Dedifferentiated amniotic fluid mesenchymal stem cell (primary cell): ENCODE data around the gene TBL1XR1.
"Not testable (repeated sequence)": the region's sequence is repeated elsewhere in the genome, so short reads cannot be mapped to it uniquely, and the experiment has no call there.

Source experiments
- DNase-seq: peaks from one replicate; pipeline ENCODE4 v3.0.0-alpha.2; 2016; ENCODE audit errors: extremely low spot score

Gene TBL1XR1

GRCh38 chr3:177026505-177027277, 170.6 kb downstream of the TBL1XR1 start:
- DNase-seq, result no peak

DNA sequence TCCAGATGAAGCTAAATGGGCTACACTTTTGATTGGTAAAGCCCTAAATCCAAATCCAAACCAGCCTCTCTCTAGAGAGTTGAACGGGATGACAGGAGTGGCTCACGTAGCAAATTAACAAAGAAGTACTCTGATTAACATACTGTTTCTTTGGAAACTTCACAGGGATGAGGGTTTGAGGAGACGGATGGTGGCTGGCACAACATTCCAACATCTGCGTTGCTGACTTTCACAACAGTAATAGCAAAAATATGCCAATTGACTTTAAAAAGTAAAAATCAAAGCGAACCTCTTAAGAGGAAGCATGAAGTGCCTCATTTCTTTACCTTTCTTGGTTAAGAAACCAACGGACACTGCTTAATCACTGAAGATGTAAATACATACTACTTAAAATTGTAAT, 181.4 kb downstream of the TBL1XR1 start:
- no peak for DNase-seq

DNA sequence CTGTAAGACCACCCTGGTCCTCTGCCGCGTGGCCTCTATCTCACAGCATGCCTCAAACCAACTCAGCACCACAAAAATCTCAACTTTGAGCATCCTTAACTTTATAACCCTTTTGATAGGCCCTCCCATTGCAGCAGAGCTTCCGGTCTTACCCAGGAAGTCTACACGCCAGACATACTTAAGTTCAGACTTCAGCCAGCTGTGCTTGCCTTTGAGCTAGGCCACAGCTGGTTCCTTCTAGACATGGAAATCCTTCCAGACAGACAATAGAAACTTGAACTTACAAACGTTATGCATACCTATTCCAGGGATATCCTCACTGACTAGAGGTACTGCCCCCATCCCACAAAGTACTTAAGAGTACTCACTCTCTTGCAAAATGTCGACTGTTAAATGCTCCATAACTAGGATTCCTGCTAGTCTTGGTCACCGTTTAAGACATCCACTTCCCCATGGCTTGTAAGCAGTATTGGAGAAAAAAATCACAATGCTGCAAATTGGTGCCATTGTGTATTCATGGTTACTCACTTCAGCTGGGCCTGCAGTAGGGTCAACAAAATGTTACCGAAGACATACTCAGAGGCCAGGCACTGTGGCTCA, 183.5 kb downstream of the TBL1XR1 start:
- no peak for DNase-seq

- no peak for DNase-seq
These were observed 191.4 kb downstream of the TBL1XR1 start for GRCh38 chr3:177005718-177006405.

- not testable (repeated sequence) for DNase-seq
These were observed 197.1 kb downstream of the TBL1XR1 start for GRCh38 chr3:177000159-177000558.

GRCh38 chr3:176995946-176996345, 201.3 kb downstream of the TBL1XR1 start:
- no peak for DNase-seq

DNA sequence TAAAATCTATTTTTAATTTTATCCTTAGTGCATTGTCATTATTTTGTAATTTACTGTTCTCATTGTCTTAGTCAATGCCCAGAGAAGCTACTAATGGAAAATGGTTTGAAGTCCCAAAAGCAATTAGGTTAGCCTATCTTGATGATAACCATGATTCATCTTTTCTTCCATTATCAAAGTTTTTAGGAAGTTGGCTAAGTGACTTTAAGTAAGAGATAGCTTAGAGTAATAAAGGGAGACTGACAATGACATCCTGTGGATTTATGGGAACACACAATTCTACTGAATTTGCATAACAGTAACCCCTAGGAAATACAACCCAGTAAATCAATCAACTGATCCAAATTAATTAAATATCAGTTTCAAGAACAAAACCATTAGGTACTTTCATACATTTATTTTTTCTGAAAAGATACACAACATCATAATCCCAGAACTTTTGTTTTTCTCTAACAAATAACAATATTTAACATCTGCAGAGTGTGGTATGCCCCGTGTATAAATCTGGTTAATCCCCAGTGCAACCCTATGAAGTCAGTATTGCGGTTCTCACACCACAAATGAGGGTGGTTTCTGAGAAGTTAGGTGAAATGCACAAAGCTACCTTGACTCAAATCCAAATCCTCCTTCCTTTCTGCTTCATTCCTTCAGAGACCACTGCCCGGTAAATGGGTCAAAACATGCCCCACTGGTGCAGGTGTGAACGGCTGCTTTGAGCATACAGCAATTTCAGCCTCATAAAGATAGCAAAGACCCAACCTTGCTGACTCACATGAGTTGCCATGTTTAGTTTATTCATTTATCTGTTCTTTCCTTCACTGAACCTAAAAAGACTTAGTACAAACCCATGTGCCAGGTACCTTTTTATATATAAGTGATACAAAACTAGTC, 202.1 kb downstream of the TBL1XR1 start:
- DNase-seq, result no peak

- DNase-seq, result no peak
These were observed 202.9 kb downstream of the TBL1XR1 start for GRCh38 chr3:176994393-176994792.

- DNase-seq, result no peak
These were observed 204.3 kb downstream of the TBL1XR1 start for GRCh38 chr3:176992978-176993377.

GRCh38 chr3:176992565-176992964, 204.7 kb downstream of the TBL1XR1 start:
- no peak for DNase-seq

GRCh38 chr3:176988795-176989194, 208.5 kb downstream of the TBL1XR1 start:
- DNase-seq, result no peak

DNA sequence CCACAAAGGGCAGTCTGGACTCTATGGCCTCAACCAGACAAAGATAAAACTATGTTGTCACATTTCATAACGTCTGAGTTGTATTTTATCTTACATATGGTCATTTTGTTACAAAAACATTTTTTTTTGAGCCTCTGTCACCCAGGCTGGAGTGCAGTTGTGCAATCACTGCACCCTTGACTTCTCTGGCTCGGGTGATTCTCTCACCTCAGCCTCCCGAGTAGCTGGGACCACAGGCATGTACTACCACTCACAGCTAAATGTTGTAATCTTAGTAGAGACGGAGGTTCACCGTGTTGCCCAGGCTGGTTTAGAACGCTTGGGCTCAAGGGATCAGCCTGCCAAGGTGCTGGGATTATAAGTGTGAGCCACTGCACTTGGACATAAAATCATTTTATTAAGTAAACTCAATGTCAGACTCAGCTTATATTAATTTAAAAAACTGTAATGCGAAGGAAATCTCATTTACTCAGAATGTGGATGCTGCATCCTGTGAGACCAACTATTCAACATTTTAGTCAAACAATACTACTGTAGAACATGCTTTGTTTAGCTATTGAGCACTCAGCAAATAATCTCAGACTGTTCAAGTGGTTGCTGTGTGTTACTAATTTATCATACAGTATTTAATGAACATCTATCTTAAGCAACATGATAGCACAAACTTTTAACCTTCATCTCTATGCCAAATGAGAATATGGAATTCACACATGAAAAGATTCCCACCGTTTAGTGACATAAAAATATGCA, 209.2 kb downstream of the TBL1XR1 start:
- no peak for DNase-seq

- DNase-seq, result no peak
These were observed 218.8 kb downstream of the TBL1XR1 start for GRCh38 chr3:176978441-176978840.

DNA sequence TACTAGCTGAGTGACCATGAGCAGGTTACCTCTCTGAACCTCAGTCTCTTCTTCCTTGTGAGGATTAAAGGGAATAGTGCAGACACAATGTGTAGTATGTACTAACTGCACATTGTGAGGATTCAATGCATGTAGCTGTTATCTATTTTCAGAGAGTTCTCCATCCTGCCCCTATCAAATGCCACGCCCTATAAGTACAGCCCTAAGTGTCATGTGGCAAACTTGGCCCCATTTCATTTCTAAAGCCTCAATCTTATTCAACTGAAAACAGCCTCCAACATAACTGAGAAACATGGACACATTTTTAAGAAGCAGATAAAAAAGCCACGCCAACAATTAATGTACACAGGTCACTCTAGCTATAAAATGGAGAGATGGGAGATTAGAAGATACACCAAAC, 220.0 kb downstream of the TBL1XR1 start:
- DNase-seq, result no peak

GRCh38 chr3:176976586-176976985, 220.7 kb downstream of the TBL1XR1 start:
- DNase-seq, result no peak

DNA sequence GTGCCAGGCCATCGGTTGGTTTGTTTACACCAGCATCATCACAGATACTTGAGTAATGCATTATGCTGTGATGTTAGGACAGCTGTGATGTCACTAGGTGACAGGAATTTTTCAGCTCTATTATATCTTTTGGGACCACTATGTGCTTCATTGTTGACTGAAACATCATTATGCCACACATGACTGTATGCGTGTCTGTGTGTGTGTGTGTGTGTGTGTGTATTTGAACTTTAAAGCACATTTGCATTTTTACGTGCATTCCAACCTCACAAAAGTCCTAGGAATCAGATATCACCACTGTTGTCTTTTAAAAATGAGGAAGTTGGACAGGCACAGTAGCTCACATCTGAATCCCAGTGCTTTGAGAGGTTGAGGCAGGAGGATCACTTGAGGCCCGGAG, 223.0 kb downstream of the TBL1XR1 start:
- no peak for DNase-seq

- no peak for DNase-seq
These were observed 225.6 kb downstream of the TBL1XR1 start for GRCh38 chr3:176971613-176972174.

- no peak for DNase-seq
These were observed 226.5 kb downstream of the TBL1XR1 start for GRCh38 chr3:176970770-176971169.

GRCh38 chr3:176969506-176969905, 227.8 kb downstream of the TBL1XR1 start:
- no peak for DNase-seq
